Activated CD8-positive, alpha-beta T cell treated with anti-CD3 and anti-CD28 coated beads for 36 hours (primary cell): ENCODE data around the gene DENND2C. TPM values are rescaled to one million over a fixed set of nuclear protein-coding genes. Genes with fewer than 3 reads are reported as not detected.

Experiments used
- ATAC-seq: fragments of 200-7000 bp; cut with Tn5 transposase; one replicate; pipeline ENCODE4 v1.10.0; 2021; ENCODE audit warnings: mild to moderate bottlenecking, moderate library complexity
- CTCF ChIA-PET: fragments of 350-600 bp; sonication (Branson Sonifier 250); formaldehyde crosslinking; loops from one replicate; lab custom pipeline; 2021; ENCODE audit warnings: antibody characterized with exemption; lab: Charles Lee
- POLR2A ChIA-PET: fragments of 350-600 bp; sonication (Branson Sonifier 250); formaldehyde crosslinking; loops from one replicate; lab custom pipeline; 2021; ENCODE audit warnings: antibody characterized with exemption; lab: Charles Lee
- DNase-seq: peaks from one replicate; pipeline ENCODE4 v3.0.0-alpha.2; 2020
- H3K27ac Mint-ChIP-seq: one replicate; pipeline ENCODE4 v1.8.0; 2021; ENCODE audit warnings: mild to moderate bottlenecking, mixed read lengths
- H3K27me3 Mint-ChIP-seq: one replicate; pipeline ENCODE4 v1.8.0; 2021; ENCODE audit warnings: mixed read lengths
- H3K36me3 Mint-ChIP-seq: one replicate; pipeline ENCODE4 v1.8.0; 2021; ENCODE audit warnings: low read depth, mixed read lengths
- H3K4me1 Mint-ChIP-seq: one replicate; pipeline ENCODE4 v1.8.0; 2021; ENCODE audit warnings: low read depth, mixed read lengths
- H3K4me3 Mint-ChIP-seq: one replicate; pipeline ENCODE4 v1.8.0; 2021; ENCODE audit warnings: mild to moderate bottlenecking, moderate library complexity, mixed read lengths
- H3K9me3 Mint-ChIP-seq: one replicate; pipeline ENCODE4 v1.8.0; 2021; ENCODE audit warnings: mixed read lengths
- CTCF ChIP-seq: fragments of 200-600 bp; IDR thresholded peaks from one replicate; pipeline ENCODE4 v1.8.0; 2022; ENCODE audit warnings: antibody characterized with exemption, mild to moderate bottlenecking
- intact Hi-C: fragments of 100-400 bp; cut with micrococcal nuclease; formaldehyde crosslinking; loops from one replicate; pipeline ENCODE4 v1.10.0; 2022
- total RNA-seq, 2 experiments: library from RNA; stranded (reverse); gene quantifications; one replicate each; pipeline ENCODE4 v1.2.3, GENCODE V29; 2021

Gene DENND2C
- total RNA-seq, 2 experiments from 2014 or later: 0.99 to 1.5 TPM

- ChIA-PET POLR2A (no interaction called here), CTCF (interaction anchor here (0.6 to 2.6 kb wide), 7 partner anchors 9 to 326 kb away, joined by 3 to 13 read pairs (median 4); no protein-coding TSS in a partner anchor)
- H3K4me3 Mint-ChIP-seq: no peak overlapping the region
- peaks cover 10% of the 10 kb centered on the region for H3K27me3 Mint-ChIP-seq
- H3K36me3 Mint-ChIP-seq: no peaks in the 10 kb centered on the region
- no peak overlapping the region for H3K27ac Mint-ChIP-seq
- ATAC-seq (no peak), DNase-seq (no peak)
- peaks cover 10% of the 10 kb centered on the region for H3K4me1 Mint-ChIP-seq
- intact Hi-C loops: no loop called here
- TF ChIP-seq CTCF: no peak
- no peaks in the 10 kb centered on the region for H3K9me3 Mint-ChIP-seq
These were observed 2.1 kb upstream of the DENND2C start for GRCh38 chr1:114671939-114672275.

GRCh38 chr1:114671011-114671938, 1.4 kb upstream of the DENND2C start:
- Mint-ChIP-seq H3K27me3 (peaks cover 7% of the 10 kb centered on the region), H3K36me3 (no peaks in the 10 kb centered on the region), H3K4me1 (peaks cover 10% of the 10 kb centered on the region), H3K4me3 (no peak overlapping the region), H3K9me3 (no peaks in the 10 kb centered on the region), H3K27ac (no peak overlapping the region)
- ATAC-seq (no peak), DNase-seq (no peak)
- intact Hi-C loops: no loop called here
- peak; percentile 55 for TF ChIP-seq CTCF
- ChIA-PET CTCF (interaction anchor here (0.6 to 3.9 kb wide), 10 partner anchors 10 to 337 kb away, joined by 3 to 13 read pairs (median 4); no protein-coding TSS in a partner anchor), POLR2A (no interaction called here)

- Mint-ChIP-seq H3K9me3 (no peaks in the 10 kb centered on the region), H3K4me1 (peaks cover 10% of the 10 kb centered on the region), H3K36me3 (no peaks in the 10 kb centered on the region), H3K27me3 (peaks cover 7% of the 10 kb centered on the region), H3K4me3 (peak overlapping the region; percentile 86), H3K27ac (peak overlapping the region; percentile 68)
- DNase-seq (peak; percentile 92), ATAC-seq (peak; percentile 97)
- TF ChIP-seq CTCF: no peak
- intact Hi-C loops: no loop called here
- CTCF ChIA-PET: interaction anchor here (0.8 to 3.9 kb wide), 9 partner anchors 8 to 336 kb away, joined by 3 to 17 read pairs (median 4); no protein-coding TSS in a partner anchor
- POLR2A ChIA-PET: interaction anchor here (0.8 to 1.6 kb wide), 4 partner anchors 10 to 110 kb away, joined by 3 to 6 read pairs (median 3); partner anchors contain the start of genes CSDE1 and SIKE1
These were observed 498 bp upstream of the DENND2C start for GRCh38 chr1:114670083-114671010.

GRCh38 chr1:114668784-114669561, 876 bp downstream of the DENND2C start:
- no peaks in the 10 kb centered on the region for H3K9me3 Mint-ChIP-seq
- peaks cover 10% of the 10 kb centered on the region for H3K4me1 Mint-ChIP-seq
- H3K4me3 Mint-ChIP-seq: peak overlapping the region; percentile 86
- H3K36me3 Mint-ChIP-seq: no peaks in the 10 kb centered on the region
- no peak overlapping the region for H3K27ac Mint-ChIP-seq
- ChIA-PET POLR2A (interaction anchor here (0.8 to 1.6 kb wide), 5 partner anchors 9 to 111 kb away, joined by 3 to 6 read pairs (median 3); partner anchors contain the start of genes CSDE1, NRAS and SIKE1), CTCF (interaction anchor here (0.9 to 3.9 kb wide), 6 partner anchors 9 to 387 kb away, joined by 3 to 17 read pairs (median 3); no protein-coding TSS in a partner anchor)
- intact Hi-C loops: no loop called here
- TF ChIP-seq CTCF: no peak
- peak; percentile 15 for DNase-seq
- ATAC-seq: no peak
- H3K27me3 Mint-ChIP-seq: peaks cover 7% of the 10 kb centered on the region
